Endothelial cell of umbilical vein (primary cell): Measurements from ENCODE around the gene PDE11A. TPM values are rescaled to one million over a fixed set of nuclear protein-coding genes. Genes with fewer than 3 reads are reported as not detected.

Source experiments
- BruUV-seq: library from RNA; stranded (reverse); fragments of 400-500 nt; replicated peaks from 2 replicates; lab custom pipeline; 2021; lab: Mats Ljungman, UMichigan
- CTCF ChIA-PET: fragments of 300-600, 350-600 bp; sonication (Branson Sonifier 250); formaldehyde crosslinking; loops from one replicate; lab custom pipeline; 2021; ENCODE audit warnings: antibody characterized with exemption, inconsistent platforms; lab: Charles Lee
- POLR2A ChIA-PET: fragments of 300-600, 350-600 bp; sonication (Branson Sonifier 250); formaldehyde crosslinking; loops from one replicate; lab custom pipeline; 2021; ENCODE audit warnings: antibody characterized with exemption, inconsistent platforms; lab: Charles Lee
- DNase-seq: peaks from one replicate; pipeline ENCODE4 v3.0.0-alpha.2; 2011; ENCODE audit warnings: low read depth, low spot score
- FAIRE-seq: peaks from 2 replicates; lab custom pipeline; 2011; peaks lifted over from hg19 to GRCh38; lab: Jason Lieb, UNC
- H2AFZ ChIP-seq: 2 replicates; pipeline ENCODE4 v1.6.0; 2012; ENCODE audit warnings: low read depth, low read length, control low read depth, inconsistent platforms
- H3K27ac ChIP-seq: 2 replicates; pipeline ENCODE4 v1.5.1; 2011; ENCODE audit warnings: low read depth, mild to moderate bottlenecking, control low read depth, low read length, moderate library complexity; ENCODE audit not compliant: insufficient read depth
- H3K27me3 ChIP-seq, 2 experiments: 2 replicates each; pipeline versions ENCODE4 v1.6.0 to v1.6.1; 2011; ENCODE audit warnings: low read length in 2 of 2, mixed read lengths in 1 of 2; ENCODE audit not compliant: control insufficient read depth in 2 of 2, insufficient read depth in 2 of 2
- H3K36me3 ChIP-seq, 2 experiments: 2 replicates in 1 of 2; 3 replicates in 1 of 2; pipeline ENCODE4 v1.5.1; 2011; ENCODE audit warnings: low read length in 2 of 2, mild to moderate bottlenecking in 1 of 2, moderate library complexity in 1 of 2; ENCODE audit not compliant: control insufficient read depth in 2 of 2, insufficient read depth in 2 of 2; ENCODE audit errors: extremely low read depth in 1 of 2
- H3K4me1 ChIP-seq: 3 replicates; pipeline ENCODE4 v1.5.1; 2011; ENCODE audit warnings: mild to moderate bottlenecking, low read length; ENCODE audit not compliant: control insufficient read depth, insufficient read depth; ENCODE audit errors: extremely low read depth
- H3K4me2 ChIP-seq: 2 replicates; pipeline ENCODE4 v1.6.1; 2011; ENCODE audit warnings: low read length, control low read depth, mixed read lengths; ENCODE audit not compliant: insufficient read depth
- H3K4me3 ChIP-seq, 3 experiments: fragments of 200-600 bp in 1 of 3; sonication (generic), shearing (Covaris generic) in 1 of 3; replicated peaks in 1 of 3; 2 replicates each; pipeline ENCODE4 v1.5.1; 2011 to 2016; ENCODE audit warnings: control low read depth in 3 of 3, low read length in 3 of 3, mild to moderate bottlenecking in 2 of 3, inconsistent platforms in 1 of 3, low read depth in 1 of 3, moderate library complexity in 1 of 3; ENCODE audit not compliant: insufficient read depth in 1 of 3
- H3K79me2 ChIP-seq: 2 replicates; pipeline ENCODE4 v1.6.0; 2012; ENCODE audit warnings: low read length, inconsistent platforms; ENCODE audit not compliant: control insufficient read depth, insufficient read depth
- H3K9ac ChIP-seq: replicated peaks from 2 replicates; pipeline ENCODE3; 2011; ENCODE audit warnings: low read length, control low read depth; ENCODE audit not compliant: insufficient read depth; ENCODE audit errors: extremely low read depth
- H3K9me1 ChIP-seq: replicated peaks from 3 replicates; pipeline ENCODE4 v1.6.0; 2011; ENCODE audit warnings: mild to moderate bottlenecking, low read length; ENCODE audit not compliant: control insufficient read depth, insufficient read depth; ENCODE audit errors: extremely low read depth
- H3K9me3 ChIP-seq: replicated peaks from 2 replicates; pipeline ENCODE4 v1.5.1; 2012; ENCODE audit warnings: low read length, inconsistent platforms; ENCODE audit not compliant: control insufficient read depth, insufficient read depth
- H4K20me1 ChIP-seq: replicated peaks from 2 replicates; pipeline ENCODE3; 2011; ENCODE audit warnings: mild to moderate bottlenecking, low read length; ENCODE audit not compliant: control insufficient read depth, insufficient read depth; ENCODE audit errors: extremely low read depth
- CTCF ChIP-seq, 2 donors: IDR thresholded peaks; 1 replicate in 1 of 2; 2 replicates in 1 of 2; pipeline ENCODE4 v1.5.1; 2011; ENCODE audit warnings: low read length in 2 of 2, mild to moderate bottlenecking in 2 of 2, moderate library complexity in 2 of 2, control low read depth in 1 of 2, inconsistent platforms in 1 of 2, low read depth in 1 of 2; ENCODE audit not compliant: insufficient read depth in 1 of 2; ENCODE audit errors: extremely low read depth in 1 of 2
- FOS ChIP-seq: IDR thresholded peaks from 2 replicates; pipeline ENCODE4 v1.6.1; 2011; ENCODE audit warnings: mild to moderate bottlenecking, low read length, moderate library complexity, borderline replicate concordance; ENCODE audit not compliant: insufficient read depth
- JUN ChIP-seq: IDR thresholded peaks from 2 replicates; pipeline ENCODE4 v1.6.1; 2011; ENCODE audit warnings: borderline replicate concordance, low read depth; ENCODE audit not compliant: insufficient read length, insufficient read depth
- MAX ChIP-seq: IDR thresholded peaks from 2 replicates; pipeline ENCODE4 v1.6.1; 2011; ENCODE audit not compliant: insufficient read depth, insufficient read length
- MYC ChIP-seq: IDR thresholded peaks from one replicate; pipeline ENCODE4 v1.6.1; 2011; ENCODE audit warnings: mild to moderate bottlenecking, low read depth, low read length
- POLR2A ChIP-seq: IDR thresholded peaks from 2 replicates; pipeline ENCODE4 v1.6.1; 2012; ENCODE audit warnings: low read depth, mild to moderate bottlenecking, control low read depth, low read length
- POLR2AphosphoS5 ChIP-seq: IDR thresholded peaks from 2 replicates; pipeline ENCODE4 v1.6.1; 2012; ENCODE audit warnings: low read depth, mild to moderate bottlenecking, control low read depth, low read length, moderate library complexity; ENCODE audit not compliant: insufficient read depth
- dilution Hi-C: fragments of 300-500 bp; cut with MboI; formaldehyde crosslinking; loops from one replicate; pipeline ENCODE4 v1.15.0; 2019; ENCODE audit warnings: low sequenced_read_pairs; ENCODE audit not compliant: extremely low pct_ligation_motif_present
- intact Hi-C: fragments of 100-400 bp; cut with micrococcal nuclease; formaldehyde crosslinking; loops from one replicate; pipeline ENCODE4 v1.10.0; 2022
- polyA plus RNA-seq, 4 experiments: library from polyadenylated mRNA; depleted of rRNA in 3 of 4; stranded (reverse) in 3 of 4; unstranded in 1 of 4; fragments of >200 nt; gene quantifications; 2 replicates each; pipeline versions ENCODE4 v1.2.1 to v1.2.3, GENCODE V29; 2011 to 2012; ENCODE audit warnings: missing spikeins in 1 of 4
- total RNA-seq: library from RNA; stranded (reverse); gene quantifications from 2 replicates; pipeline ENCODE4 v1.2.3, GENCODE V29; 2021

The PDE11A gene
- total and polyA plus RNA-seq, 2 donors (not counting 3 experiments of a cell fraction or from before 2014, with no cell fraction given) = 0.07 to 0.51 TPM

GRCh38 chr2:177705511-177706173 is 366.9 kb downstream of the PDE11A start:
- Histone ChIP-seq H3K9ac (no peak overlapping the region), H3K4me3 (no peak overlapping the region), H2AFZ (no peak overlapping the region), H3K9me3 (no peaks in the 10 kb centered on the region), H3K36me3 (no peaks in the 10 kb centered on the region), H3K79me2 (no peaks in the 10 kb centered on the region), H3K27me3 (peaks cover 13 to 23% of the 10 kb centered on the region in 2 experiments), H3K27ac (no peak overlapping the region), H3K4me2 (no peak overlapping the region), H3K4me1 (no peaks in the 10 kb centered on the region), H4K20me1 (no peaks in the 10 kb centered on the region), H3K9me1 (no peaks in the 10 kb centered on the region)
- dilution Hi-C loops (no loop called here), intact Hi-C loops (no loop called here)
- no peak for DNase-seq
- FAIRE-seq = no peak
- no peak for TF ChIP-seq MYC
- no peak for TF ChIP-seq FOS
- TF ChIP-seq MAX = no peak
- no peak for TF ChIP-seq POLR2AphosphoS5
- no peak for TF ChIP-seq POLR2A
- TF ChIP-seq CTCF (IDR thresholded peaks at IDR 0.05; ENCODE audit: extremely low read depth in 1 of 2, insufficient read depth in 1 of 2, low read depth in 1 of 2, low read length in 2 of 2) = no peak
- no peak for TF ChIP-seq JUN
- POLR2A ChIA-PET = no interaction called here
- BruUV-seq = no TSS peak
- CTCF ChIA-PET = no interaction called here
